Liver (tissue), 9 donors: ENCODE data around the gene ZNF618. TPM values are rescaled to one million over a fixed set of nuclear protein-coding genes. Genes with fewer than 3 reads are reported as not detected.

Experiments
- DNase-seq: peaks from one replicate; pipeline ENCODE4 v3.0.0-alpha.2; 2017; ENCODE audit warnings: low spot score
- H3K27ac ChIP-seq, 2 donors: one replicate each; pipeline ENCODE4 v1.7.0; 2013; ENCODE audit warnings: inconsistent platforms in 2 of 2, low read length in 2 of 2, control low read depth in 1 of 2, low read depth in 1 of 2, mild to moderate bottlenecking in 1 of 2
- H3K27me3 ChIP-seq, 4 donors: one replicate each; pipeline versions ENCODE4 v1.6.1 to v1.7.0; 2013; ENCODE audit warnings: low read length in 3 of 4, inconsistent platforms in 1 of 4, mild to moderate bottlenecking in 1 of 4, moderate library complexity in 1 of 4; ENCODE audit not compliant: control insufficient read depth in 4 of 4, insufficient read depth in 4 of 4
- H3K36me3 ChIP-seq, 4 donors: one replicate each; pipeline versions ENCODE4 v1.6.1 to v1.7.0; 2013; ENCODE audit warnings: low read length in 3 of 4, mild to moderate bottlenecking in 3 of 4, low read depth in 1 of 4, moderate library complexity in 1 of 4; ENCODE audit not compliant: control insufficient read depth in 4 of 4, insufficient read depth in 3 of 4
- H3K4me1 ChIP-seq, 4 donors: one replicate each; pipeline versions ENCODE4 v1.6.1 to v1.7.0; 2013; ENCODE audit warnings: low read length in 3 of 4, mild to moderate bottlenecking in 3 of 4, moderate library complexity in 1 of 4; ENCODE audit not compliant: control insufficient read depth in 4 of 4, insufficient read depth in 4 of 4
- H3K4me3 ChIP-seq, 3 donors: one replicate each; pipeline versions ENCODE4 v1.6.1 to v1.7.0; 2013; ENCODE audit warnings: low read length in 3 of 3, control low read depth in 1 of 3, low read depth in 1 of 3, mild to moderate bottlenecking in 1 of 3
- H3K9ac ChIP-seq, 2 donors: one replicate each; pipeline ENCODE4 v1.7.0; 2013; ENCODE audit warnings: low read length in 2 of 2, mild to moderate bottlenecking in 2 of 2, moderate library complexity in 2 of 2, control low read depth in 1 of 2, low read depth in 1 of 2
- H3K9me3 ChIP-seq, 4 donors: one replicate each; pipeline versions ENCODE4 v1.6.1 to v1.7.0; 2013; ENCODE audit warnings: low read length in 3 of 4; ENCODE audit not compliant: control insufficient read depth in 4 of 4
- CTCF ChIP-seq: fragments of 150-350 bp; IDR thresholded peaks from 2 replicates; pipeline ENCODE4 v1.5.1; 2017; ENCODE audit warnings: improper control_type of control experiment, low read depth, low read length; ENCODE audit not compliant: missing input control
- EGR1 ChIP-seq, 2 donors: IDR thresholded peaks; 2 replicates each; pipeline ENCODE4 v1.6.1; 2016 to 2018; ENCODE audit warnings: antibody characterized with exemption in 2 of 2, low read depth in 2 of 2
- FOXA2 ChIP-seq: IDR thresholded peaks from 2 replicates; pipeline ENCODE4 v1.6.1; 2016; ENCODE audit warnings: antibody characterized with exemption
- GABPA ChIP-seq, 2 donors: IDR thresholded peaks in 1 of 2; conservative IDR thresholded peaks in 1 of 2; 2 replicates each; pipeline ENCODE4 v1.6.1; 2016; ENCODE audit warnings: antibody characterized with exemption in 2 of 2, mild to moderate bottlenecking in 1 of 2, moderate library complexity in 1 of 2
- HNF4A ChIP-seq, 2 donors: conservative IDR thresholded peaks; 2 replicates each; pipeline ENCODE4 v1.6.1; 2016; ENCODE audit warnings: antibody characterized with exemption in 2 of 2, mild to moderate bottlenecking in 2 of 2
- HNF4G ChIP-seq: IDR thresholded peaks from 2 replicates; pipeline ENCODE4 v1.6.1; 2016; ENCODE audit warnings: antibody characterized with exemption
- JUND ChIP-seq, 2 donors: IDR thresholded peaks; 2 replicates each; pipeline ENCODE4 v1.6.1; 2016; ENCODE audit warnings: antibody characterized with exemption in 2 of 2
- MAX ChIP-seq: IDR thresholded peaks from 2 replicates; pipeline ENCODE4 v1.6.1; 2016; ENCODE audit warnings: antibody characterized with exemption
- NR2F2 ChIP-seq: IDR thresholded peaks from 2 replicates; pipeline ENCODE4 v1.6.1; 2016; ENCODE audit warnings: antibody characterized with exemption
- REST ChIP-seq: IDR thresholded peaks from 2 replicates; pipeline ENCODE4 v1.6.1; 2016; ENCODE audit warnings: antibody characterized with exemption, mild to moderate bottlenecking
- RXRA ChIP-seq, 2 donors: IDR thresholded peaks; 2 replicates each; pipeline ENCODE4 v1.6.1; 2017 to 2018; ENCODE audit warnings: antibody characterized with exemption in 2 of 2, mild to moderate bottlenecking in 1 of 2
- TAF1 ChIP-seq: conservative IDR thresholded peaks from 2 replicates; pipeline ENCODE4 v1.6.1; 2016; ENCODE audit warnings: antibody characterized with exemption, mild to moderate bottlenecking
- YY1 ChIP-seq: IDR thresholded peaks from 2 replicates; pipeline ENCODE4 v1.6.1; 2016; ENCODE audit warnings: antibody characterized with exemption, mild to moderate bottlenecking
- ZBTB33 ChIP-seq: IDR thresholded peaks from 2 replicates; pipeline ENCODE4 v1.6.1; 2016; ENCODE audit warnings: antibody characterized with exemption
- WGBS: extraction: QIAGEN DNeasy Blood & Tissue Kit; methylation state at CpG from one replicate; pipeline ENCODE4 v1.1.7; 2013; 5-methylcytosine and 5-hydroxymethylcytosine counted together
- polyA plus RNA-seq, 2 donors: library from polyadenylated mRNA; stranded (reverse) in 1 of 2; unstranded in 1 of 2; fragments of 200-250 nt in 1 of 2; fragments of >200 nt in 1 of 2; fragmentation: Nextera tagmentation in 1 of 2; extraction: Ambion mirVana in 1 of 2; gene quantifications; one replicate each; pipeline versions ENCODE4 v1.2.1 to v1.2.3, GENCODE V29; 2013 to 2015
- total RNA-seq, 2 donors: library from RNA; depleted of rRNA; stranded (reverse); fragments of >200 nt; gene quantifications; one replicate each; pipeline ENCODE4 v1.2.3, GENCODE V29; 2014
- donor health status: healthy.
- donor health status: healthy.
- donor health status: healthy.
- donor health status: healthy.
- donor health status: healthy.

ZNF618 gene
- total and polyA plus RNA-seq, 4 donors = 2.2 to 6.5 (median 3.7) TPM

DNA sequence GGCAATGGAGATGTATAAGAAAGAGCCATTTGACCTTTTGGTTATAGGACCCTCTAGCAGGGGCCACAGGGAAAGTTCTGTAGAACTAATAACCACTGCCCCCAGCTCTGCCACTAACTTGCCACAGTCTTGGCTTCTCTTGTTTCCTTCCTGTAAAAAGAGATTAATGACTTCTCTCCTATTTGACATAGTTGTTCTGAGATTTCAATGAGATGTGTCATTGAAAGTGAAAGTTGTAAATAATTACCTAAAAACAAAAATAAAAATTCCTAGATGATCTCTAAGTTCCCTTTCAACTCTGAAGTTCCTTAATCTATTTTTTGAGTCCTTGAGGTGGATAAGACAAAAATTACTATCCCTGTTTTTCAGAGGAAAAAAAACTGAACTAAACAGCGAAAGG, 224.4 kb downstream of the ZNF618 start:
- no peak overlapping the region for H3K27ac ChIP-seq
- no peaks in the 10 kb centered on the region for H3K36me3 ChIP-seq
- H3K9me3 ChIP-seq = peaks cover 0 to 4% (median 0%) of the 10 kb centered on the region in 4 donors
- no peak for TF ChIP-seq RXRA (IDR thresholded peaks at IDR 0.05)
- no peak for TF ChIP-seq HNF4G
- TF ChIP-seq EGR1 (IDR thresholded peaks at IDR 0.05; ENCODE audit: low read depth in 2 of 2) = no peak
- no peak for TF ChIP-seq GABPA (IDR thresholded peaks at IDR 0.05 in 1 of 2, conservative IDR thresholded peaks at IDR 0.05 in 1 of 2)
- TF ChIP-seq MAX = no peak
- no peak for TF ChIP-seq JUND (IDR thresholded peaks at IDR 0.05)
- no peak for TF ChIP-seq HNF4A (conservative IDR thresholded peaks at IDR 0.05)
- TF ChIP-seq YY1 = no peak
- no peak overlapping the region for H3K9ac ChIP-seq
- WGBS = 91% methylated on average over 1 of the region's 1 CpG
- no peak for DNase-seq
- H3K4me3 ChIP-seq = no peak overlapping the region
- H3K27me3 ChIP-seq = peaks cover 0 to 2% (median 0%) of the 10 kb centered on the region in 4 donors
- H3K4me1 ChIP-seq = peaks cover 9 to 29% (median 21%) of the 10 kb centered on the region in 4 donors

- TF ChIP-seq NR2F2 = no peak
- TF ChIP-seq ZBTB33 = no peak
- TF ChIP-seq REST = no peak
- TF ChIP-seq CTCF = no peak
- no peak for TF ChIP-seq HNF4A (conservative IDR thresholded peaks at IDR 0.05)
- TF ChIP-seq YY1 = no peak
- no peak for TF ChIP-seq MAX
- no peak for TF ChIP-seq FOXA2
- no peak for TF ChIP-seq TAF1
- no peak for TF ChIP-seq GABPA (IDR thresholded peaks at IDR 0.05 in 1 of 2, conservative IDR thresholded peaks at IDR 0.05 in 1 of 2)
- H3K36me3 ChIP-seq = no peaks in the 10 kb centered on the region
- peaks cover 0 to 4% (median 0%) of the 10 kb centered on the region in 4 donors for H3K9me3 ChIP-seq
- H3K4me3 ChIP-seq = no peak overlapping the region
- no peak overlapping the region for H3K27ac ChIP-seq
- no peak overlapping the region for H3K9ac ChIP-seq
- peaks cover 0 to under 1% (median 0%) of the 10 kb centered on the region in 4 donors for H3K27me3 ChIP-seq
- H3K4me1 ChIP-seq = peaks cover 9 to 26% (median 20%) of the 10 kb centered on the region in 4 donors
- no peak for DNase-seq
These were observed 226.4 kb downstream of the ZNF618 start for GRCh38 chr9:114102484-114102883.
